Breast epithelium (tissue), 4 donors: Measurements from ENCODE around the gene PUM2. TPM values are rescaled to one million over a fixed set of nuclear protein-coding genes. Genes with fewer than 3 reads are reported as not detected.

Experiments used
- DNase-seq, 2 donors: peaks; one replicate each; pipeline ENCODE4 v3.0.0-alpha.2; 2019; ENCODE audit warnings: low spot score in 2 of 2
- H3K27ac ChIP-seq, 2 donors: fragments of 200-600 bp; sonication (generic) in 1 of 2; one replicate each; pipeline ENCODE4 v1.5.1; 2016 to 2019; ENCODE audit warnings: mild to moderate bottlenecking in 1 of 2
- H3K27me3 ChIP-seq, 2 donors: fragments of 200-600 bp; sonication (generic) in 1 of 2; one replicate each; pipeline versions ENCODE4 v1.5.1 to v1.6.0; 2017 to 2019; ENCODE audit warnings: control low read depth in 1 of 2, mild to moderate bottlenecking in 1 of 2
- H3K36me3 ChIP-seq: fragments of 200-600 bp; one replicate; pipeline ENCODE4 v1.5.1; 2019
- H3K4me1 ChIP-seq, 2 donors: fragments of 200-600 bp; sonication (generic); one replicate each; pipeline ENCODE4 v1.5.1; 2016 to 2019; ENCODE audit warnings: control low read depth in 1 of 2
- H3K4me3 ChIP-seq, 3 donors: fragments of 200-600 bp; sonication (generic); 1 replicate in 2 of 3; 2 replicates in 1 of 3; pipeline ENCODE4 v1.5.1; 2016 to 2019; ENCODE audit warnings: mild to moderate bottlenecking in 3 of 3, moderate library complexity in 2 of 3
- H3K9me3 ChIP-seq, 2 donors: fragments of 200-600 bp; sonication (generic) in 1 of 2; one replicate each; pipeline ENCODE4 v1.5.1; 2016 to 2019; ENCODE audit warnings: control low read depth in 1 of 2
- CTCF ChIP-seq, 3 donors: fragments of 450-650 bp; IDR thresholded peaks; one replicate each; pipeline ENCODE4 v1.5.1; 2016 to 2017; ENCODE audit warnings: antibody characterized with exemption in 3 of 3, mild to moderate bottlenecking in 3 of 3, moderate library complexity in 3 of 3
- POLR2A ChIP-seq: fragments of 450-650 bp; IDR thresholded peaks from one replicate; pipeline ENCODE4 v1.6.1; 2016; ENCODE audit warnings: antibody characterized with exemption, mild to moderate bottlenecking, moderate library complexity
- POLR2AphosphoS5 ChIP-seq, 3 donors: sonication (generic); formaldehyde crosslinking; IDR thresholded peaks; one replicate each; pipeline ENCODE4 v1.6.1; 2017; ENCODE audit warnings: antibody characterized with exemption in 3 of 3
- intact Hi-C: fragments of 100-400 bp; cut with DNase I; formaldehyde crosslinking; loops from one replicate; pipeline ENCODE4 v1.15.1; 2023; ENCODE audit warnings: low total_unique reads
- total RNA-seq, 3 donors: library from RNA; depleted of rRNA; stranded (reverse); fragments of >200 nt; gene quantifications; one replicate each; pipeline ENCODE4 v1.1.0, GENCODE V29; 2016

Gene PUM2
- total RNA-seq, 3 donors from 2014 or later, result 69.3 to 94.0 (median 92.8) TPM

- Histone ChIP-seq H3K4me3 (no peak overlapping the region), H3K27me3 (no peaks in the 10 kb centered on the region), H3K9me3 (no peaks in the 10 kb centered on the region), H3K4me1 (no peaks in the 10 kb centered on the region), H3K27ac (no peak overlapping the region), H3K36me3 (no peaks in the 10 kb centered on the region)
- no peak for TF ChIP-seq CTCF (IDR thresholded peaks at IDR 0.05)
- no peak for TF ChIP-seq POLR2A
- TF ChIP-seq POLR2AphosphoS5 (IDR thresholded peaks at IDR 0.05), result no peak
- no peak for DNase-seq
- intact Hi-C loops, result loop anchor here (5.0 kb wide), 1 partner anchor 455 kb away; no protein-coding TSS in a partner anchor
These were observed 43.3 kb downstream of the PUM2 start for GRCh38 chr2:20307311-20307710.

- Histone ChIP-seq H3K27me3 (no peaks in the 10 kb centered on the region), H3K9me3 (no peaks in the 10 kb centered on the region), H3K4me1 (no peaks in the 10 kb centered on the region), H3K36me3 (no peaks in the 10 kb centered on the region), H3K4me3 (no peak overlapping the region), H3K27ac (no peak overlapping the region)
- intact Hi-C loops, result no loop called here
- no peak for DNase-seq
- TF ChIP-seq CTCF (IDR thresholded peaks at IDR 0.05) (no peak), POLR2AphosphoS5 (IDR thresholded peaks at IDR 0.05) (no peak)
These were observed 46.2 kb downstream of the PUM2 start for GRCh38 chr2:20304411-20304810.

- Histone ChIP-seq H3K27me3 (no peaks in the 10 kb centered on the region), H3K4me3 (no peak overlapping the region), H3K27ac (no peak overlapping the region), H3K36me3 (no peaks in the 10 kb centered on the region), H3K4me1 (no peaks in the 10 kb centered on the region), H3K9me3 (no peaks in the 10 kb centered on the region)
- no peak for DNase-seq
- intact Hi-C loops, result no loop called here
- TF ChIP-seq POLR2A (no peak), POLR2AphosphoS5 (IDR thresholded peaks at IDR 0.05) (no peak)
These were observed 46.7 kb downstream of the PUM2 start for GRCh38 chr2:20303966-20304365.

- Histone ChIP-seq H3K27ac (no peak overlapping the region), H3K36me3 (peaks cover 4% of the 10 kb centered on the region), H3K9me3 (no peaks in the 10 kb centered on the region), H3K4me1 (no peaks in the 10 kb centered on the region), H3K4me3 (no peak overlapping the region), H3K27me3 (no peaks in the 10 kb centered on the region)
- intact Hi-C loops, result no loop called here
- TF ChIP-seq POLR2AphosphoS5 (IDR thresholded peaks at IDR 0.05), result no peak
- no peak for TF ChIP-seq POLR2A
- no peak for TF ChIP-seq CTCF (IDR thresholded peaks at IDR 0.05)
- no peak for DNase-seq
These were observed 48.6 kb downstream of the PUM2 start for GRCh38 chr2:20302019-20302418.

GRCh38 chr2:20300656-20301055 lies 50.0 kb downstream of the PUM2 start:
- H3K27me3 ChIP-seq, result no peaks in the 10 kb centered on the region
- no peak overlapping the region for H3K27ac ChIP-seq
- H3K36me3 ChIP-seq, result peaks cover 6% of the 10 kb centered on the region
- H3K4me3 ChIP-seq, result no peak overlapping the region
- H3K9me3 ChIP-seq, result no peaks in the 10 kb centered on the region
- no peaks in the 10 kb centered on the region for H3K4me1 ChIP-seq
- intact Hi-C loops, result no loop called here
- TF ChIP-seq CTCF (IDR thresholded peaks at IDR 0.05), result no peak
- no peak for TF ChIP-seq POLR2A
- no peak for TF ChIP-seq POLR2AphosphoS5 (IDR thresholded peaks at IDR 0.05)
- no peak for DNase-seq

GRCh38 chr2:20299113-20299512 lies 51.5 kb downstream of the PUM2 start:
- Histone ChIP-seq H3K27ac (no peak overlapping the region), H3K9me3 (no peaks in the 10 kb centered on the region), H3K27me3 (no peaks in the 10 kb centered on the region), H3K4me1 (no peaks in the 10 kb centered on the region), H3K4me3 (no peak overlapping the region), H3K36me3 (peaks cover 6% of the 10 kb centered on the region)
- intact Hi-C loops, result no loop called here
- DNase-seq, result no peak
- TF ChIP-seq POLR2A, result no peak
- TF ChIP-seq CTCF (IDR thresholded peaks at IDR 0.05), result no peak
- no peak for TF ChIP-seq POLR2AphosphoS5 (IDR thresholded peaks at IDR 0.05)
